ENCODE measurements around the gene OPCML.

Gene OPCML

DNA sequence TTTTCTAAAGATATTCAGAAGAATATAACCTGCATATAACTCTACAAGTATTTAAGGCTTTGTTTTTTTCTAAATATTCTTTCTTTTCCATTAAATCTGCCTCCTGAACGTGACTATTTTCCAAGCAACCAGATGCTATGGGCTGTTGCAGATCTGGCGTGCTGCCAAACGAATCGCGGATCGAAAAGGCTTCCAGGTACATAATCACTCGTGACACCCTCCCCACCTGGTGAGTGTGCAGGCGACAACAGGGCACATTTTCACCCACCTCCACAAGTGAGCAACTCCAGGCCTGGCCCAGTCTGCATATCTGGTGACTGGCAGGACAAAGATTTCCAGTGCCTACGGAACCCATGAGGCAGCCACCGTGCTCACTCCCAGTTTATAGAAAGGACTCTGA is 660.1 kb downstream of the OPCML start:
- no peak for DNase-seq

DNA sequence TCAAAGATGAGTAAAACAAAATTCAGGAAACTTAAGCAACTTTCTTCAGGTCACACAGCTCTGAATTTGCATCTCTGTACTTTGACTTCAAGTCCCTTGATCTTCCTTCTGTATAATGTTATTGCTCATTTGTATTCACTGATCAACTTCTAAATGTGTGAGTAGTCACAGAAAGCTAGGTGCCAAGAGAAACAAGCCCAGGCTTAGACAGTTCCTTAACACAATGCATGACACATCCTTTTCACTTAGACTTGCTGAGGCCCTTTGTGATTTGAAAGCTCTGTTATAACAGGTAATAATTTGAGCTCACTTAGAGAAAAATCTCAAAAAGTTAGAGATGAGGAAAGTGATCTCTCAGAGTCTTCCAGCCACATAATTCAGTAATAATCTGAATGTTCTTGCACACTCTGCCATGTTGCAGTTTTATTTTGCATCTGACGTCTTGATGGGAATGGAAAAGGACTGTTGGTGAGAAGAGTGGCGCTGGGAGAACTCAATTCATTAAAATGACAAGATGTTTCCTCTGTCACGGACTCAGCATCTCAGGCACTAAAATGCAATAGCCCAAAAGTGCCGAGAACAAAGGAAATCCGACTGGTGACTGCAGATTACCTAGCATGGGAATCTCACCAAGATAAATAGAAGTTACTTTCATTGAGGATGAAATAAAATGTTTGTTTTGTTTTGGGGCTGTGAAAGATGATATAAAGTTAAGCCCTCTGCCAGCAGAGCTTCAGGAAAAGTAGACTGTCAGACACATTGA is 665.3 kb downstream of the OPCML start:
- no peak for DNase-seq

DNA sequence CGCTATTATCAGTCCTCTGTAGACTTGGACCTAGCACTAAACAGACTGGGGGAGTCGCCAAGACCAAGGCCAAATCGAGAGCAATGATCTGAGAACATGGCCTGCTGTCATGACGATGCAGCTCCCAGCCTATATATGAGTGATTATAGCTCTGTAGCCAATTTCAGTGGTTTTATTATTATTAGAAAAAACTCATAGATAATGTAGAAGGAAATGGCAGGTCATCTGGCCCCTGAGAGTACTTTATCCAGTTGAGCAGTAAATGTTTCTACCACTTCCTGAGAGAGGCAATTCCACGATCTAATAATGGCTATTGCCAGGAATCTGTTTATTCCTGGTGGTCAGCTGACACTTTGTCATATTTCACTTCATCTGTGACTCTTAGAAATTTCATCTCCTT is 666.7 kb downstream of the OPCML start:
- DNase-seq, result no peak

DNA sequence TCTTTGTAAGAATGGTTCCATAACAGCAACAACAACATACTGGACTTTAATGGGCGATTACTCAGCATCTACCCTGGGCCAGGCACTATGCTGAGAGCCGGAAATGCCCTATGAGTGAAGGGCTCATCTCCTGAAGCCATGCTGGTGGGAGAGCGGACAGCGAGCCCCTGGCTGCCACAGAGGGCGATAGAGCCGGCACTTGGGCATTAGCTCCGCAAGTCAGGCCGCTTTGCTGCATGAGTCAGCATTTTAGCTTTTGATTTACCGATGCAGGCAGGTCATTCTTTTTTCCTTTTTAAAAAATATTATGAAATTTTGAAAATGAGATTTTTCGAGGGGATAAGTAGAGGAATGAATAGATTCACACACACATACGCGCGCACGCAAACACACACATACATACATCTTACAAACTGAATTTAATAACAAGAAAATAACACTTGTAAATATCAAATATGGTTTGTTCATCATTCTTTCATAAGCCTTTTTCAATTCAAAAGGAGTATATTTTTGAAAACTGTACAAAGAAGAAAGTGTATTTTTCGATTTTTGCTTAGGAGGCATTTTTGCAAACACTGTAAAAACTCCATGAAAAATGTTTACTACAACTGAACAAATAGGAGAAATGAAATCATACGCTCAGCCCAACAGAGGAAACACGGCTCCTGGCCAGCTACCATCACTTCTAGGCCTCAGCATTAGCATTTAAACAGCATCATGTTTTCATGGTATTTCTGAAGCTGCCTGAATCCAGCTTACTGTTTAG is 667.3 kb downstream of the OPCML start:
- no peak for DNase-seq

- DNase-seq, result no peak
Observed at GRCh38 chr11:132862933-132863332, 669.4 kb downstream of the OPCML start.

- DNase-seq, result no peak
Observed at GRCh38 chr11:132862137-132862536, 670.2 kb downstream of the OPCML start.

GRCh38 chr11:132859306-132859705 is 673.0 kb downstream of the OPCML start:
- DNase-seq, result no peak

DNA sequence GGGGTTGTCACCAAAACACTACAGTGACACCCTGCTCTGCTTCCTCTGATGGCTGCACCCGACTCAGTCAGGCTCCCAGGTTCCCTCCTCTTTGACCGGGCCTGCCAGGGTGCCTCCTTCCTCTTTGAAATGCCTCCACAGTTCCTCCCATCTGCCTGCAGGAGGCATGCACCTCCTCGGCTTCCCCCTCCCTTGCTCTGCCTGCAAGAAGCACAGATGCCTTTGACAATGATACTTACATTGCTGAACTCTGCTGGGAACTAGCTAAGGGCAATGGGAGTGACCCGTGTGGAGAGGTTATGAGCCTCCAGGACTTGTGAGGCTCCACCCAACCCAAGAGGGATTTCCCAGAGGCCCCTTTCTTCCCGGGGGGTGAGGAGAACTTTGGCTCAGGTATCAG is 674.1 kb downstream of the OPCML start:
- no peak for DNase-seq

GRCh38 chr11:132856032-132856431 is 676.3 kb downstream of the OPCML start:
- no peak for DNase-seq

- no peak for DNase-seq
Observed at GRCh38 chr11:132855516-132855915, 676.8 kb downstream of the OPCML start.

DNA sequence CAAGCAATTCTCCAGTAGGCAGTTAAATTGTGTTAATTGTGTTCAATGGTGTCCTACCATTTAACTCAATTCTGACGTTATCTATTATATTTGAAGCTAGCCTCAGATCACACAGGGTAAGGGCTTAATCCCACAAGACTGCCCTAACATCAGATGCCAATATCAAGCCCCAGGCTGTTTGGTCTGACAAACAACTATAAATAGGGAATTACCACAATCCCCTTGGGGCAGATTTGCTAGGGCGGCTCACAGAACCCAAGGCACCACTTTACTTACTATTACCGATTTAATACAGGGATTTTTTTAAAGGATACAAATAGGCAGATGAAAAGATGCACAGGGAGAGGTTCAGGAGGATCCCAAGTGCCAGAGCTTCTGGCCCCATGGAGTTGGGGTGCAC is 678.4 kb downstream of the OPCML start:
- no peak for DNase-seq

DNA sequence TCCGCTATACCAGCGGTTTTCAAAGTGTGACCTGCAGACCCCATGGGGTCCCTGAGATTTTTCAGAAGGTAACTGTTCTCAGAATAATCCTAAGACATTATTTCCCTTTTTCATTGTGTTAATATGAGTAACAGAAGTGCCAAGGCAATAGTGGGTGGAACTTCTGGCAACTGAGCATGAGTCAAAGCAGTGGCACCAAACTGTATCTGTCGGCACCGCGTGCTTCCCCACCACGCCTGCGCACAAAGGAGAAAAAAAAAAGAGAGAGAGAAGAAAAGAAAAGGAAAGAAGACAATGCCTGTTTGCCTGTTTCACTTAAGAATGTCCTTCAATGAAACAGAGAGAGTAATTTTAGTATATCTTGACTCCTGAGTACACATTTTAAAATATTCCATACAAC is 679.9 kb downstream of the OPCML start:
- DNase-seq, result no peak

DNA sequence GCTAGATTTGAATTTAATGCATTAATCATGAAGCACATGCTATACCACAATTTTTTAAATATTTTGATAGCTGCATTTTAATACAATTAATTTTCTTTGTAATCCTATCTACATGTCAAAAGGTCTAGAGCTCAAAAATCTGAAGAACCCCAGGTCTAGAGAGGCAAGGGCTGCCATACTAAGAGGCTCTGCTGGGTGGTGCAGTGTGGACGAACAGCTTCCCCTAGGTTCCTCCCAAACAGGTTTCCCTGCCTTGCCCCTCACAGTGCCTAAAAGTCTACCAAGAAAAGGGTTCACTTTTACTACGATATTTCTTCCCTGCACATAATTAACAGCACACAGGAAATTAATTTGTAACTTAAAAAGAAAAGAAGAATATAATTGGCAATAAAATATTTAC is 681.1 kb downstream of the OPCML start:
- DNase-seq, result no peak

- no peak for DNase-seq
Observed at GRCh38 chr11:132850266-132850665, 682.0 kb downstream of the OPCML start.

DNA sequence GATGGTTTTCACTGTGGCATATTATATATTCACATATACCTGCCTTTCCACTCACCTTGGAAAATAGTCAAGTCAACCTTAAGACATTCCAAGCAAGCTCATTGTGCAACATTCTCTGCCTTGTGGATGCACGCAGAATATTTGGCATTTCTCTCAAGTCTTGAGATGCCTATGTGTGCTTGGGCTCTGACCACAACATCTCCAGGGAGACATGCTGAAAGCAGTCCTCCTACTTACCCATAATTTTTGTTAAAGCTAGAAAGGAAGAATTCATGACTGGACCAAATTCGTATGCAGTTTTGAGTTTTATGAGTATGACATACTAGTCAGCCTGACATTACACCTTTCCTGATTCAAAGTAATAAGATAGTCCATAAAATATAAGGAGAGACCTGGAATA is 684.0 kb downstream of the OPCML start:
- DNase-seq, result no peak

DNA sequence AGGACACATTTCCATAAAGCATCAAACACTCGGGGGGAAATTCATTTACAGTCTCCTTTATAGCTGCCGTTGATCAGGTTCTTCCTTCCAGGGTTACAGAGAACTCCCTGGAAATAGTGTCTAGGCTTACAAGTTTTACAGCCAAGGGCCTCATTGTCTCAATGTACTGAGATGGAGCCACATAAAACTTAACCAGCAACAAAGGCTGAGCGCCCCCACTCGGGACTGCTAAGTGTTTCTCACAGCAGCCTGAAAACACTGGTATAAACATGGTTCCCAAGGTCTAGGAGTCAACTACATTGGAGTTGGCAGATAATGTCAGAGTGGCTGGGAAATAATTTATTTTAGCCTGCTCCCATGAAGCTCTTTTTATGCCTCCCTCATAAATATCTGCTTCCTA is 686.2 kb downstream of the OPCML start:
- DNase-seq, result no peak

- no peak for DNase-seq
Observed at GRCh38 chr11:132844956-132845696, 687.2 kb downstream of the OPCML start.

GRCh38 chr11:132840660-132841059 is 691.6 kb downstream of the OPCML start:
- DNase-seq, result no peak

GRCh38 chr11:132840191-132840590 is 692.1 kb downstream of the OPCML start:
- no peak for DNase-seq

DNA sequence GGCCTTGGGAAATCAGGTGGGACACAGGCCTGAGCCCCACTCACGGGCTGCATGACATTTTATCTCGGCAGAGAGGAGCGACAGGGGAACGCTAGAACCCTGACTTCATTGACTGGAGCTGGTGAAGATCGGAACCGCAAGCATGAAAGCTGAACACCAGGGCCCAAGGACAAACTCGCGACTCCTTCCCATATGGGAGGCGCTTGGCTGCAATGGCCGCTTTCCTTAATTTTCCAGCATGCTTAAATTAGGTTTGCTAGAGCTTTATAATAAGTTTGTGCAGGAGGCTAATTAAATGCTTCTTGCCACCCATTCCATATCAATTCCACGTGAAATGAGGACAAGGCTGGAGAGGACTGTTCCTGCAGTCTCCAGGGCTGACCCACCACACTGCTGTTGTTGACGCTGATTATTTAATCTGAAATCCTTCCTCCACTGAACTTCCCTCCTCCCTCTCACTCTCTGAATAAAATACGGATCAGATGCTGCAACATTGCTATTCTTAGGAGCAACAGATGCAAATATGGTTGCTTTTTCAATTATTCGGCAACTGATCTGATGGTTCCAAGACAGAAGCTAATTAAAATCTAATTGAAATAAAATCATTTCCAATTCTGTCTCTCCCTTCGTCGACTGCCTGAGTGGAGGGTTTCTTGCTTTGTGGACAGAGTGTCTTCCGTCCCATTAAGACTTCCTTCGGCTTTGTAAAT is 692.9 kb downstream of the OPCML start:
- DNase-seq, result no peak

GRCh38 chr11:132838627-132839026 is 693.7 kb downstream of the OPCML start:
- no peak for DNase-seq

- DNase-seq, result no peak
Observed at GRCh38 chr11:132831272-132831671, 701.0 kb downstream of the OPCML start.

GRCh38 chr11:132824642-132825041 is 707.7 kb downstream of the OPCML start:
- no peak for DNase-seq
